ENCODE measurements around the gene TNFRSF1A. TPM values are rescaled to one million over a fixed set of nuclear protein-coding genes. Genes with fewer than 3 reads are reported as not detected.

The TNFRSF1A gene
- total and polyA plus RNA-seq, 9 of the 15 experiments (the other 6 are each of a cell fraction or from before 2014, with no cell fraction given), result 0.76 to 43.5 (median 30.0) TPM

DNA sequence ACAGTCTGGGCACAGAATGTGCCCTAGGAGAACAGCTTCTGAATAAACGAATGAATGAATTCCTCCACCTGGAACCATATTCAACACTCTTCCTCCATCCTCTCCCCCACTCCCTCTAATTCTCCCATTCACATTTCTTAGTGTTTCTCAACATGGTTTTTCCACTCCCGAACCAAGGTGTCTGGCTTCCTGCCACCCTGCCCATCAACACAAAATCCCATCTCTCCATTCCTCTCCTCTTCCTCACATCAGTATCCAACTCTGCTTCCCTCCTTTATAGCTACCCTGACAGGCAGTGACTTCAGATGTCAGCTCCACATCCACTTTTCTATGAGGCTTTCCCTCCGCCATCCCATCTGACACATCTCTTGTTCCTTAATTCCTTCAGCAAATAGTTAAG is 2.9 kb downstream of the TNFRSF1A start:
- H3K36me3 ChIP-seq (ENCODE audit: control insufficient read depth, insufficient read depth, low read length), result peaks cover 22% of the 10 kb centered on the region; the same call in 2 of the 3 replicates
- CTCF ChIA-PET (ENCODE audit: low intra/inter-chr PET ratio), result no interaction called here
- FAIRE-seq (no peak), ATAC-seq (no peak), DNase-seq (ENCODE audit: extremely low read depth in 1 of 4, low spot score in 3 of 4) (no peak)
- no peak for TF ChIP-seq SREBF2 (CRISPR knock-in tag; IDR thresholded peaks at IDR 0.05)
- TF ChIP-seq RBM34 (IDR thresholded peaks at IDR 0.05; ENCODE audit: borderline replicate concordance, insufficient read depth, low read length), result no peak
- TF ChIP-seq KDM5B (IDR thresholded peaks at IDR 0.05; ENCODE audit: insufficient replicate concordance, low read depth, low read length), result no peak
- TF ChIP-seq, protein P1, sequence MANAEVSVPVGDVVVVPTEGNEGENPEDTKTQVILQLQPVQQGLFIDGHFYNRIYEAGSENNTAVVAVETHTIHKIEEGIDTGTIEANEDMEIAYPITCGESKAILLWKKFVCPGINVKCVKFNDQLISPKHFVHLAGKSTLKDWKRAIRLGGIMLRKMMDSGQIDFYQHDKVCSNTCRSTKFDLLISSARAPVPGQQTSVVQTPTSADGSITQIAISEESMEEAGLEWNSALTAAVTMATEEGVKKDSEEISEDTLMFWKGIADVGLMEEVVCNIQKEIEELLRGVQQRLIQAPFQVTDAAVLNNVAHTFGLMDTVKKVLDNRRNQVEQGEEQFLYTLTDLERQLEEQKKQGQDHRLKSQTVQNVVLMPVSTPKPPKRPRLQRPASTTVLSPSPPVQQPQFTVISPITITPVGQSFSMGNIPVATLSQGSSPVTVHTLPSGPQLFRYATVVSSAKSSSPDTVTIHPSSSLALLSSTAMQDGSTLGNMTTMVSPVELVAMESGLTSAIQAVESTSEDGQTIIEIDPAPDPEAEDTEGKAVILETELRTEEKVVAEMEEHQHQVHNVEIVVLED (CRISPR knock-in tag; IDR thresholded peaks at IDR 0.05), result no peak
- no peak for TF ChIP-seq XRCC4 (IDR thresholded peaks at IDR 0.05; ENCODE audit: extremely low read depth, insufficient read depth, insufficient read length)
- no peak for TF ChIP-seq NONO (IDR thresholded peaks at IDR 0.05; ENCODE audit: low read depth in 2 of 2, low read length in 1 of 2)
- no peak for TF ChIP-seq KHSRP (IDR thresholded peaks at IDR 0.05)
- no peak for TF ChIP-seq ZC3H8 (IDR thresholded peaks at IDR 0.05)
- no peak for TF ChIP-seq ZC3H4 (CRISPR knock-in tag; IDR thresholded peaks at IDR 0.05; ENCODE audit: borderline replicate concordance)
- TF ChIP-seq ZNF589 (CRISPR knock-in tag; IDR thresholded peaks at IDR 0.05; ENCODE audit: low read depth), result no peak
- TF ChIP-seq, protein P2, sequence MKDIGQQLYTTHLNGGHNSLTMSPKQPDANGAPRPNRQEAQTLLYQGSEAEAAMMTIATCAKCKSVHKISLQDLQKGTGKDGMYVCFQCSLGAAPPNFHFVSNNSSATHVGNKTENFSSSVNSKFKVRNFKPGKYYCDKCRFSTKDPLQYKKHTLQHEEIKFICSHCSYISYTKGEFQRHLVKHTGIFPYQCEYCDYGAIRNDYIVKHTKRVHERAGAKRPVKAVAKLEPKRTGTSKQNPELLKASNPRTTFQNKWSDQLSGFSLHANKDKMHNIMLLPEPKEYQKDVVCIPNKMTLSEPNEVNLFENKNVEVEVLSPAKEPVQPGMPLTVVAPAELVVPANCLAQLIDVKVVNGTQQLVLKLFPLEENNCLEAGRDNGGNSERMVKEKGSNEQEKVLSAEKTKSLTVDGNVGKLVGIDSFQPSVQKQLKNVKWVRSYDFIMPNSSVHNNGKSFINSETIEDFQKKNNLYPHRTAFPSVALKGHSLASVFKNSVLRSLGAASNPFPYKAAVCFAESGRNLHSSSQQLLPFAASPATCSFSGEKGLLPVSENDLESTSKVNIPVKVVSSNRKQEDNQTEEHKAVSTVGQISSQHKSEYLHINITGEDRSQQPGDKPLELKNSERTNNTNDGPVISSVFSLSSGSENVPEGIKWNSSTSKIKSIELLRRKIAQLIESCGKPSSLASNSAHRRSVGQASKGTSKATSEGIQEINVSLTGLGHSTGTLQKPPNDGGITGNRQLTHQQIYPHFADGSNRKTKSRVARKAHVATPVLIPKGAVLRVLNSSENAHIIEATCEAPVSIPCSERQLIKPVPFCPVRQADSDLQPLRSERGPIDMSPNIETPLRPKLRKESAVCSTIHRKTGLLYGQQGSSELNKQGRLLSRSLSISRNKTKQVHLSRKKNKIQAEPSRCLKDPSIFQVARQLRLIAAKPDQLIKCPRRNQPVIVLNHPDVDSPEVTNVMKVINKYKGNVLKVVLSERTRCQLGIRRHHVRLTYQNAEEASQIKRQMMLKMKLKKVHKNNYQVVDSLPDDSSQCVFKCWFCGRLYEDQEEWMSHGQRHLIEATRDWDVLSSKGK (CRISPR knock-in tag; IDR thresholded peaks at IDR 0.05), result no peak
- TF ChIP-seq PHF21A (IDR thresholded peaks at IDR 0.05; ENCODE audit: borderline replicate concordance, low read depth), result no peak
- no peak for TF ChIP-seq NUFIP1 (IDR thresholded peaks at IDR 0.05; ENCODE audit: partially characterized antibody)
- no peak for TF ChIP-seq SMC3 (conservative IDR thresholded peaks at IDR 0.05; ENCODE audit: insufficient read depth, low read depth, low read length)
- no peak for TF ChIP-seq BMI1 (IDR thresholded peaks at IDR 0.05; ENCODE audit: low read length)
- no peak for TF ChIP-seq PYGO2 (tag; IDR thresholded peaks at IDR 0.05)
- TF ChIP-seq PRPF4 (IDR thresholded peaks at IDR 0.05; ENCODE audit: insufficient read depth, low read depth, low read length, poor library complexity, severe bottlenecking), result no peak
- TF ChIP-seq BCL6 (CRISPR knock-in tag; IDR thresholded peaks at IDR 0.05), result no peak
- no peak for TF ChIP-seq ZNF175 (CRISPR knock-in tag; IDR thresholded peaks at IDR 0.05; ENCODE audit: low read depth)
- TF ChIP-seq KDM1A (IDR thresholded peaks at IDR 0.05), result no peak
- in situ Hi-C loops (cut with MboI), result loop anchor here (5.0 kb wide), 1 partner anchor 33 kb away; no protein-coding TSS in a partner anchor
- no peaks in the 10 kb centered on the region for H3K9me1 ChIP-seq (ENCODE audit: control insufficient read depth, insufficient read depth, low read length)
- H3K4me1 ChIP-seq (replicated peaks in 1 of 2; ENCODE audit: control insufficient read depth in 2 of 2, insufficient read depth in 2 of 2, low read length in 2 of 2), result peaks cover 55 to 70% of the 10 kb centered on the region in 2 experiments
- H3K4me3 ChIP-seq, result peak overlapping the region; percentile 81; the same call in 1 of the 2 replicates
- peak overlapping the region; percentile 88 for H3K4me2 ChIP-seq (ENCODE audit: insufficient read depth, low read length)
- H3K79me2 ChIP-seq (ENCODE audit: control insufficient read depth, insufficient read depth, low read length), result peaks cover 71% of the 10 kb centered on the region
- H4K20me1 ChIP-seq (replicated peaks; ENCODE audit: control insufficient read depth, insufficient read depth, low read length), result no peaks in the 10 kb centered on the region
- 71% methylated on average over 3 of the region's 3 CpGs for WGBS (ENCODE audit: insufficient coverage, low coverage, missing lambda C conversion rate)
- H2AFZ ChIP-seq (ENCODE audit: low read depth, low read length), result no peak overlapping the region
- POLR2A ChIA-PET, result interaction anchor here (0.6 to 4.7 kb wide), 3 partner anchors 10 to 704 kb away, joined by 3 to 38 read pairs (median 7); no protein-coding TSS in a partner anchor
- no peaks in the 10 kb centered on the region for H3K9me3 ChIP-seq (replicated peaks; ENCODE audit: control insufficient read depth, insufficient read depth, low read depth, low read length)
- no peaks in the 10 kb centered on the region for H3K27me3 ChIP-seq (ENCODE audit: control insufficient read depth in 2 of 2, insufficient read depth in 2 of 2, low read length in 2 of 2)
- peak overlapping the region in 1 of 2 experiments; percentile 34; a peak in 2 of 4 replicates for H3K9ac ChIP-seq (ENCODE audit: insufficient read depth in 1 of 2, low read depth in 2 of 2, low read length in 2 of 2)
- intact Hi-C loops (cut with micrococcal nuclease), result loop anchor here (5.0 kb wide), 1 partner anchor 133 kb away; the partner anchor contains the start of gene VAMP1
- no TSS peak for BruUV-seq (replicated peaks)
- peak overlapping the region; percentile 26; the same call in 1 of the 3 replicates for H3K27ac ChIP-seq (ENCODE audit: extremely low read depth, low read depth, low read length)

Data from K562 (cell line).